ENCODE results near the gene RAPGEF6.
"Not testable (repeated sequence)": the region's sequence is repeated elsewhere in the genome, so short reads cannot be mapped to it uniquely, and the experiment has no call there.

The RAPGEF6 gene

DNA sequence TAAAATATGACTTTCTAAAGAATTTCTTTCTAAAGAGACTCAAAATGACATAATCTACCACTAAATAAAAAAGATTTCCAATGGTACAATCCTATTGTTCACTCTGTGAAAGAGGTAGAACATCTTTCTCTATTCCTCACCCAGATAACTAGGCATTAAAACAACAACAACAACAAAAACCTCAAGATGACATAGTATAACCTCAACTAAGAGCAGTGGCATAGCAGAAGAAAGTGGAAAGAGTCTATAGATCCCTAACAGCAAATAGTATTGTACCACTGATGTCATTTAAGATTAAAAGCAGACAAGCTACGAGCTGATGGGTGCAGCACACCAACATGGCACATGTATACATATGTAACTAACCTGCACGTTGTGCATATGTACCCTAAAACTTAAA lies 29.9 kb downstream of the RAPGEF6 start:
- no peak for DNase-seq

DNA sequence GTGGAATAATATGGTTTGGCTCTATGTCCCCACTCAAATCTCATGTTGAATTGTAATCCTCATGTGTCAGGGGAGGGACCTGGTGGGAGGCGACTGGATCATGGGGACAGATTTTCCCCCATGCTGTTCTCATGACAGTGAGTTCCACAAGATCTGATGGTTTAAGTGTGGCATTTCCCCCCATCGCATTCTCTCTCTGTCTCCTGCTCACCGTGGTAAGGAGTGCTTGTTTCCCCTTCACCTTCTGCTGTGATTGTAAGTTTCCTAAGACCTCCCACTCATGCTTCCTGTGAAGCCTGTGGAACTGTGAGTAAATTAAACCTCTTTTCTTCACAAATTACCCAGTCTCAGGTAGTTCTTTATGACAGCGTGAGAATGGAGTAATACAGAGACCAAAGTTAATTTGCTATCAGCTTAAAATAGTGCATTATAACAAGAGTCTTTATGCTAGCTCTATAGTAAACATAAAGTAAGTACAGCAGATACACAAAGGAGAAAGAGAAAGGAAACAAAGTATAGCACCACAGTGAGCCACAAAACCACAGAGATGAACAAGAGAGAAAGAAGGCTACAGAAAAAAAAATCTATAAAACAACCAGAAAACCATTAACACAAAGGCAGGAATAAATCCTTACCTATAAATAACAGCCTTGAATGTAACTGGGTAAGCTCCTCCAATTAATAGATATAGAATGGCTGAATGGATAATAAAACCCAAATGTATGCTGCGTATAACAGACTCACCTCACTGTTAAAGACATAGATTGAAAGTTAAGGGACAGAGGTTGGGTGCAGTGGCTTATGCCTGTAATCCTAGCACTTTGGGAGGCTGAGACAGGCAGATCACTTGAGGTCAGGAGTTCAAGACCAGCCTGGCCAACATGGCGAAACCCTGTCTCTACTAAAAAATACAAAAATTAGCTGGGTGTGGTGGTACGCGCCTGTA lies 39.7 kb downstream of the RAPGEF6 start:
- no peak for DNase-seq

DNA sequence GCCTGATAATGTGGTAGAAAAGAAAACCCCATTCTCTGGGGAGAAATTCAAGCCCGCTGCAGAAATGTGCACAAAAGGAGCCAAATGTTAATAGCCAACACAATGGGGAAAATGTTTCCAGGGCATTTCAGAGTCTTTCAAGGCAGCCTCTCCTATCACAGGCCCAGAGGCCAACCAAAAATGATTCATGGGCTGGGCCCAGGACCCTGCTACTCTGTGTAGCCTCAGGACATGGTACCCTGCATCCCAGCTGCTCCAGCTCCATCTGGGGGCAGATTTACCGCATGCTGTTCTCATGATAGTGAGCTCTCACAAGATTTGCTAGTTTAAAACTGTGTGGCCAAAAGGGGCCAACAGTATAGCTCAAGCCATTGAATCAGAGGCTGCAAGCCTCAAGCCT lies 41.1 kb downstream of the RAPGEF6 start:
- DNase-seq = no peak

DNA sequence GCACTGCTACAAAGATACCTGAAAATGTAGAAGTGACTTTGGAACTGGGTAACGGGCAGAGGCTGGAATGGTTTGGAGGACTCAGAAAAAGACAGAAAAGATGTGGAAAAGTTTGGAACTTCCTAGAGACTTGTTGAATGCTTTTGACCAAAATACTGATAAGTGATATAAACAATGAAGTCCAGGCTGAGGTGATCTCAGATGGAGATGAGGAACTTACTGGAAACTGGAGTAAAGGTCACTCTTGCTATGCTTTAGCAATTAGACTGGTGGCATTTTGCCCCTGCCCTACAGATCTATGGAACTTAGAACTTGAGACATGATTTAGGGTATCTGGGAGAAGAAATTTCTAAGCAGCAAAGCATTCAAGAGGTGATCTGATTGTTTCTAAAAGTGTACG lies 41.6 kb downstream of the RAPGEF6 start:
- DNase-seq = not testable (repeated sequence)

- no peak for DNase-seq
These were observed 45.3 kb downstream of the RAPGEF6 start for GRCh38 chr5:131589510-131590348.

DNA sequence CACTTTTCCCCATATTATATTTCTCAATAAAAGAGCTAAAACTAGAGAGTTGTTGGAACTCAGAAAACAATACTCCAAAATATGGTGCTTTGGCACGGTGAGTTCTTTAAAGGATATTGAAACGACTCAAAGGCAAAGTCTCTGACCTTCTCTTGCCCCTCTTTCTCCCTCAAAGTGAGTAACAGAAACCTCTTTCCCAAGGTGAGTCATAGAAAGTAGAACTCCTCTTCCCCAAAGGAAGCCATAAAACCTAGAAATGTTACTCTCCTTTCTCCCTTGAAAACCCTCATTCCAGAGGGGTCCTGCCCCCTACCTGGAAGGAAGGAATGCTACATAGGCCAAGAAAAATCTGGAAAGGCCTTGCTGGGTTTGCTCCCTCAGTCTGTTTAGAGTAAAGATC lies 47.5 kb downstream of the RAPGEF6 start:
- no peak for DNase-seq

DNA sequence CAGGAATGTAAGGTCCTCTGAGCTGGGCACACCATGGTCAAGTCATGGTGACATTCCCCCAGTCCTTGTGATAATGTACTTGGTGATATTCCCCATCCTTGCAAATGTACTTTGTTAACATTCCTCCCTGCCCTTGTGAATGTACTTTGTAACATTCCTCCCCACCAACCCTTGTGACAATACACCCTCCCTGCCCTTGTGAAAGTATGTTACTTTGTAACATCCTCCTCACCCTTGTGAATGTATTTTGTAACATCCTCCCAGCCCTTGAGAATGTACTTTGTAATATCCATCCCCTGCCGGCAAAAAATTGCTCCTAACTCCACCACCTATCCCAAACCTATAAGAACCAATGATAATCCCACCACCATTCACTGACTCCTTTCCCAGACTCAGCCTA lies 53.3 kb downstream of the RAPGEF6 start:
- no peak for DNase-seq

GRCh38 chr5:131579917-131580671 lies 54.9 kb downstream of the RAPGEF6 start:
- DNase-seq = no peak

DNA sequence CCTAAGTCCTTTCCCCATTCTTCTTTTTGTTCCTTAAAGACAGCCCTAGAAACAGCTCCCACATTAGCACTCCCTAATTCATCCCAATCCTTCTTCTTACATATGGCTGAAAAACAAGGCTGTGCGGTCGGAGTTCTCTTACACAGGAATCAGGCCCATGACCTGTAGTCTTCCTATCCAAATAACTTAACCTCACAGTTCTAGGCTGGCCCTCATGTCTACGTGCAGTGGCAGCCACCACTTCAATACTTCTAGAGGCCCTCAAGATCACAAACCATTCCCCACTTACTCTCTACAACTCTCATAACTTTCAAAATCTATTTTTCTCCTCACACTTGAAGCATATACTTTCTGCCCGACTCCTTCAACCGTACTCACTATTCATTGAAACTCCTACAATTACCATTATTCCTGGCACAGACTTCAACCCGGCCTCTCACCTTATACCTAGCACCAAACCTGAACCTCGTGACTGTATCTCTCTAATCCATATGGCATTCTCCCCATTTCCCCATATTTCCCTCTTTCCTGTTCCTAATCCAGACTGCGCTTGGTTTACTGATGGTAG lies 59.3 kb downstream of the RAPGEF6 start:
- no peak for DNase-seq

GRCh38 chr5:131571669-131572168 lies 63.3 kb downstream of the RAPGEF6 start:
- no peak for DNase-seq

GRCh38 chr5:131570757-131571156 lies 64.3 kb downstream of the RAPGEF6 start:
- DNase-seq = no peak

DNA sequence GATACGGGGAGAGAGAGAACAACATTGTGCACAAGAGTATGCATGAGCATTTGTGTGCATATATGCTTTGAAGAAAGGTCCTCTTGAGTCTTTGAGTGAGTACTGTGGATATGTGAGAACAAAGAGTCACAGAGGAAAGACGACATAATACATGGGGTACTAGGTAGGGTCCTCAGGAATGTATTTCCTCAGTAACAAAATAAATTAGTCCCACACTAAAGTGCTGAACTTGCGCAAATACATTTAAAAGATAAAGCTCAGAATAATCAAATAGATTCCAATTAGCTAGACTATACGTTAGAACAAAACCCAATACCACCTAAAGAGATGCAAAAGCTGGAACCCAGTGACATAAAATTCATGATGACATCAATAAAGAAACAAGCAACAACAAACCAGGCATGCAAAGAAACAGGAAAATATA lies 70.8 kb downstream of the RAPGEF6 start:
- no peak for DNase-seq

DNA sequence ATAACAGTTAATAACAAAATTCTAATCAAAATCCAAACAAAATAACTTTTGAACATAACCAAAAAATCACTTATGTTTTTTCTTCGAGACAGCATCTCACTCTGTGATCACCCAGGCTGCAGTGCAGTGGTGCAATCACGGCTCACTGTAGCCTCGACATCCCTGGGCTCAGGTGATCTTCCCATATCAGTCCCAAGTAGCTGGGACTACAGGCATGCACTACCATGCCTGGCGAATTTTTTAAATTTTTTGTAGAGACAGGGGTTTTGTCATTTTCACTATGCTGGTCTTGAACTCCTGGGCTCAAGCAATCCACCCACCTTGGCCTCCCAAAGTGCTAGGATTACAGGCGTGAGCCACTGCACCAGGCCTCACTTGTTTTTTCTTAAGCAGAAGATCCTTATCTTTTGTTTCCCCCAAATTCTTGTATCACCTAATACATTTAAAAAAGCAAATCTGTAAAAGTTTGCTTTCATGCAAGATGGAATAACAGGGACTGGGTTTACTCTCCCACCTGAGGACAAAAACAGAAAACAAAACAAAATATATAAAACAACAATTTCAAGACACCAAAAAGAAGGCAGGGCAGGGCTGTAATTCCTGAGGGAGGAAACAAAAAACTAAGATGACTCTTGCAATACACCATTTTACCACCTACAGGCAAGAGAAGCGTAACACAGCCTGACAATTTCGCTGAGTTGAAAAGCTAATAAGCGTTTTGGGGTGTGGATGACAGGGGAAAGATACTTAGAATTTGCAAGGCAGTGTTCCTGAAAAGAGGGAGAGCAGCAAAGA lies 71.4 kb downstream of the RAPGEF6 start:
- no peak for DNase-seq

- DNase-seq = no peak
These were observed 84.4 kb downstream of the RAPGEF6 start for GRCh38 chr5:131550606-131551005.

- DNase-seq = no peak
These were observed 86.9 kb downstream of the RAPGEF6 start for GRCh38 chr5:131548176-131548575.

- DNase-seq = no peak
These were observed 89.2 kb downstream of the RAPGEF6 start for GRCh38 chr5:131545845-131546244.

GRCh38 chr5:131542723-131543122 lies 92.3 kb downstream of the RAPGEF6 start:
- DNase-seq = no peak

- no peak for DNase-seq
These were observed 93.3 kb downstream of the RAPGEF6 start for GRCh38 chr5:131541762-131542161.

DNA sequence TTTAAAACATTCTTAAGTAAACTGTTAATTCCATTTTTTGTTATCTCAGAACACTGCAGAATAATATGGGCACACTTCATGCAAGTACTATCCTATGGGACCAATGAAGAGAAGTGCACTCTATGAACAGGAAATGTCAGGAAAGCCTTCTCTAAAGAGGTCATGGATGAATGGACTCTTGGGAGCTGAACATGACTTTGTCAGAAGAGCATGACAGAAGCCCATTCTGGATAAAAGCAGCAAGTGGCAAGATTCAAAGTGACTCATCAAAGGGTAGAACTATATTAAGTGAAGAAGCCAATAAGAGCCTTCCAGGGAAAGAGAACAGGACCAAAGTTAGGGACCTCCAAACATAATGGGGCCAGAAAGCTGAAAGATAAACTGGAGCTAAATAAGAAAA lies 94.0 kb downstream of the RAPGEF6 start:
- peak; percentile 51 for DNase-seq

DNA sequence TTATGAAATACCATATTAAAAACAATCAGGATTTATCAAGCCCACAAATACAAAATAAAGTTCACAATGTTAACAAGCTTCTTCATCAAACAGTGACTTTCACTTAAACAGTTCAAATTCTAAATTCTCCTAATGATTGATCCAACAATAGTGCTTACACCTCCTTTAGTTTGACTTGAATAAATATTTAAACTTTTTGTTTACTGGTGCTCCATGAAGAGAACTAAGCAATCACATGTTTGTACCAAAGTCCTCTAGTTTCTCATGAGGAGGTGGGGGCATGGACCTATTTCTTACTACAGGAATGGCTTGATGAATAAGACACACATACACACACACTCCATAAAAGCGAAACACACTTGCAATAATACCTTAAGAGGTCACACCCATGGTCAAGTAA lies 95.8 kb downstream of the RAPGEF6 start:
- DNase-seq = no peak

DNA sequence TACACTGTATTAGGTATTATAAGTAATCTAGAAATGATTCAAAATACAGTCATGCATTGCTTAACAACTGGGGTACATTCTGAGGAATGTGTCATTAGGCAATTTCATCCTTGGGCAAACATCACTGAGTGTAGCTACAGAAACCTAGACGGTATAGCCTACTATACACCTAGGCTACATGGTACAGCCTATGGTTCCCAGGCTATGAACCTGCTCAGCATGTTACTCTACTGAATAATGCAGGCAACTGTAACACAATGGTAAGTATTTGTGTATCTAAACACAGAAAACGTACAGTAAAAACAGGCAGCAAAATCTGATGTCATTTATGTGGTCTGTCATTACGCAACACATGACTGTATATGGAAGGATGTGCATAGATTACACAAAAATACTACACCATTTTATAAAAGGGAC lies 96.8 kb downstream of the RAPGEF6 start:
- no peak for DNase-seq

Data from NCI-H510A (cell line).